ENCODE measurements around the gene GRIK4.

GRIK4 gene

GRCh38 chr11:120959189-120959588, 447.6 kb downstream of the GRIK4 start:
- Histone ChIP-seq H3K4me3 (ENCODE audit: low read length) (no peak overlapping the region), H3K4me1 (ENCODE audit: control insufficient read depth, low read depth, low read length) (peaks cover 13% of the 10 kb centered on the region), H3K27me3 (ENCODE audit: control insufficient read depth, insufficient read depth, low read length) (no peaks in the 10 kb centered on the region), H3K9ac (ENCODE audit: low read length) (no peak overlapping the region), H3K36me3 (ENCODE audit: control insufficient read depth, low read depth, low read length) (no peaks in the 10 kb centered on the region), H3K27ac (ENCODE audit: low read length) (no peak overlapping the region), H3K9me3 (ENCODE audit: control insufficient read depth, low read depth, low read length) (no peaks in the 10 kb centered on the region)

- Histone ChIP-seq H3K27me3 (ENCODE audit: control insufficient read depth, insufficient read depth, low read length) (no peaks in the 10 kb centered on the region), H3K9me3 (ENCODE audit: control insufficient read depth, low read depth, low read length) (no peaks in the 10 kb centered on the region), H3K9ac (ENCODE audit: low read length) (no peak overlapping the region), H3K27ac (ENCODE audit: low read length) (no peak overlapping the region), H3K4me1 (ENCODE audit: control insufficient read depth, low read depth, low read length) (no peaks in the 10 kb centered on the region), H3K4me3 (ENCODE audit: low read length) (no peak overlapping the region), H3K36me3 (ENCODE audit: control insufficient read depth, low read depth, low read length) (no peaks in the 10 kb centered on the region)
Observed at GRCh38 chr11:120964857-120965256, 453.3 kb downstream of the GRIK4 start.

GRCh38 chr11:120966840-120967239, 455.3 kb downstream of the GRIK4 start:
- Histone ChIP-seq H3K4me1 (ENCODE audit: control insufficient read depth, low read depth, low read length) (no peaks in the 10 kb centered on the region), H3K9ac (ENCODE audit: low read length) (no peak overlapping the region), H3K27ac (ENCODE audit: low read length) (no peak overlapping the region), H3K27me3 (ENCODE audit: control insufficient read depth, insufficient read depth, low read length) (no peaks in the 10 kb centered on the region), H3K9me3 (ENCODE audit: control insufficient read depth, low read depth, low read length) (no peaks in the 10 kb centered on the region), H3K36me3 (ENCODE audit: control insufficient read depth, low read depth, low read length) (no peaks in the 10 kb centered on the region), H3K4me3 (ENCODE audit: low read length) (no peak overlapping the region)

GRCh38 chr11:120969993-120970392, 458.4 kb downstream of the GRIK4 start:
- Histone ChIP-seq H3K4me1 (ENCODE audit: control insufficient read depth, low read depth, low read length) (no peaks in the 10 kb centered on the region), H3K4me3 (ENCODE audit: low read length) (no peak overlapping the region), H3K36me3 (ENCODE audit: control insufficient read depth, low read depth, low read length) (no peaks in the 10 kb centered on the region), H3K27me3 (ENCODE audit: control insufficient read depth, insufficient read depth, low read length) (no peaks in the 10 kb centered on the region), H3K27ac (ENCODE audit: low read length) (no peak overlapping the region), H3K9me3 (ENCODE audit: control insufficient read depth, low read depth, low read length) (no peaks in the 10 kb centered on the region), H3K9ac (ENCODE audit: low read length) (no peak overlapping the region)

- H3K27ac ChIP-seq (ENCODE audit: low read length) = no peak overlapping the region
- no peaks in the 10 kb centered on the region for H3K9me3 ChIP-seq (ENCODE audit: control insufficient read depth, low read depth, low read length)
- no peaks in the 10 kb centered on the region for H3K4me1 ChIP-seq (ENCODE audit: control insufficient read depth, low read depth, low read length)
- no peaks in the 10 kb centered on the region for H3K27me3 ChIP-seq (ENCODE audit: control insufficient read depth, insufficient read depth, low read length)
- no peak overlapping the region for H3K9ac ChIP-seq (ENCODE audit: low read length)
- no peak overlapping the region for H3K4me3 ChIP-seq (ENCODE audit: low read length)
- H3K36me3 ChIP-seq (ENCODE audit: control insufficient read depth, low read depth, low read length) = no peaks in the 10 kb centered on the region
Observed at GRCh38 chr11:120971825-120972224, 460.3 kb downstream of the GRIK4 start.

GRCh38 chr11:120972621-120973020, 461.1 kb downstream of the GRIK4 start:
- Histone ChIP-seq H3K4me3 (ENCODE audit: low read length) (no peak overlapping the region), H3K9ac (ENCODE audit: low read length) (no peak overlapping the region), H3K36me3 (ENCODE audit: control insufficient read depth, low read depth, low read length) (no peaks in the 10 kb centered on the region), H3K27ac (ENCODE audit: low read length) (no peak overlapping the region), H3K4me1 (ENCODE audit: control insufficient read depth, low read depth, low read length) (no peaks in the 10 kb centered on the region), H3K9me3 (ENCODE audit: control insufficient read depth, low read depth, low read length) (no peaks in the 10 kb centered on the region), H3K27me3 (ENCODE audit: control insufficient read depth, insufficient read depth, low read length) (no peaks in the 10 kb centered on the region)

GRCh38 chr11:120973501-120973900, 462.0 kb downstream of the GRIK4 start:
- no peaks in the 10 kb centered on the region for H3K4me1 ChIP-seq (ENCODE audit: control insufficient read depth, low read depth, low read length)
- H3K9ac ChIP-seq (ENCODE audit: low read length) = no peak overlapping the region
- no peak overlapping the region for H3K4me3 ChIP-seq (ENCODE audit: low read length)
- no peaks in the 10 kb centered on the region for H3K27me3 ChIP-seq (ENCODE audit: control insufficient read depth, insufficient read depth, low read length)
- no peak overlapping the region for H3K27ac ChIP-seq (ENCODE audit: low read length)
- no peaks in the 10 kb centered on the region for H3K9me3 ChIP-seq (ENCODE audit: control insufficient read depth, low read depth, low read length)
- no peaks in the 10 kb centered on the region for H3K36me3 ChIP-seq (ENCODE audit: control insufficient read depth, low read depth, low read length)

- Histone ChIP-seq H3K9ac (ENCODE audit: low read length) (no peak overlapping the region), H3K27ac (ENCODE audit: low read length) (no peak overlapping the region), H3K4me3 (ENCODE audit: low read length) (no peak overlapping the region)
Observed at GRCh38 chr11:120974466-120974865, 462.9 kb downstream of the GRIK4 start.

GRCh38 chr11:120974965-120975364, 463.4 kb downstream of the GRIK4 start:
- H3K4me1 ChIP-seq (ENCODE audit: control insufficient read depth, low read depth, low read length) = no peaks in the 10 kb centered on the region
- H3K9ac ChIP-seq (ENCODE audit: low read length) = no peak overlapping the region
- no peak overlapping the region for H3K4me3 ChIP-seq (ENCODE audit: low read length)
- H3K27ac ChIP-seq (ENCODE audit: low read length) = no peak overlapping the region
- H3K27me3 ChIP-seq (ENCODE audit: control insufficient read depth, insufficient read depth, low read length) = no peaks in the 10 kb centered on the region
- H3K36me3 ChIP-seq (ENCODE audit: control insufficient read depth, low read depth, low read length) = no peaks in the 10 kb centered on the region
- H3K9me3 ChIP-seq (ENCODE audit: control insufficient read depth, low read depth, low read length) = no peaks in the 10 kb centered on the region

More at GRCh38 chr11:120974466-120974865, 462.9 kb downstream of the GRIK4 start:
- no peaks in the 10 kb centered on the region for H3K27me3 ChIP-seq (ENCODE audit: control insufficient read depth, insufficient read depth, low read length)
- no peaks in the 10 kb centered on the region for H3K36me3 ChIP-seq (ENCODE audit: control insufficient read depth, low read depth, low read length)
- H3K9me3 ChIP-seq (ENCODE audit: control insufficient read depth, low read depth, low read length) = no peaks in the 10 kb centered on the region
- no peaks in the 10 kb centered on the region for H3K4me1 ChIP-seq (ENCODE audit: control insufficient read depth, low read depth, low read length)

GRCh38 chr11:120977266-120978137, 466.0 kb downstream of the GRIK4 start:
- H3K27ac ChIP-seq (ENCODE audit: low read length) = no peak overlapping the region
- H3K9ac ChIP-seq (ENCODE audit: low read length) = no peak overlapping the region
- no peaks in the 10 kb centered on the region for H3K4me1 ChIP-seq (ENCODE audit: control insufficient read depth, low read depth, low read length)
- H3K4me3 ChIP-seq (ENCODE audit: low read length) = no peak overlapping the region
- no peaks in the 10 kb centered on the region for H3K36me3 ChIP-seq (ENCODE audit: control insufficient read depth, low read depth, low read length)
- H3K27me3 ChIP-seq (ENCODE audit: control insufficient read depth, insufficient read depth, low read length) = no peaks in the 10 kb centered on the region
- H3K9me3 ChIP-seq (ENCODE audit: control insufficient read depth, low read depth, low read length) = no peaks in the 10 kb centered on the region

- Histone ChIP-seq H3K9me3 (ENCODE audit: control insufficient read depth, low read depth, low read length) (no peaks in the 10 kb centered on the region), H3K9ac (ENCODE audit: low read length) (no peak overlapping the region), H3K4me1 (ENCODE audit: control insufficient read depth, low read depth, low read length) (no peaks in the 10 kb centered on the region), H3K27me3 (ENCODE audit: control insufficient read depth, insufficient read depth, low read length) (no peaks in the 10 kb centered on the region), H3K27ac (ENCODE audit: low read length) (no peak overlapping the region), H3K4me3 (ENCODE audit: low read length) (no peak overlapping the region), H3K36me3 (ENCODE audit: control insufficient read depth, low read depth, low read length) (no peaks in the 10 kb centered on the region)
Observed at GRCh38 chr11:120978701-120979100, 467.2 kb downstream of the GRIK4 start.
